Neural cell (in vitro differentiated cells): ENCODE results near the gene DPP6. TPM values are rescaled to one million over a fixed set of nuclear protein-coding genes. Genes with fewer than 3 reads are reported as not detected.

Experiments
- H2AFZ ChIP-seq: fragments of 200-600, 300-800 bp; sonication (generic), shearing (Covaris generic); 2 replicates; pipeline ENCODE4 v1.6.0; 2014; ENCODE audit warnings: low read depth, mild to moderate bottlenecking, antibody characterized with exemption, low read length, moderate library complexity
- H3F3A ChIP-seq: fragments of 200-600 bp; shearing (Covaris generic); 2 replicates; pipeline ENCODE4 v1.6.1; 2016; ENCODE audit warnings: mild to moderate bottlenecking, moderate library complexity, mixed read lengths, antibody characterized with exemption, low read length; ENCODE audit not compliant: insufficient read depth, poor library complexity, severe bottlenecking
- H3K27ac ChIP-seq: fragments of 200-600, 300-800 bp; sonication (generic), shearing (Covaris generic); 2 replicates; pipeline ENCODE4 v1.5.1; 2014; ENCODE audit warnings: mild to moderate bottlenecking, low read length, moderate library complexity
- H3K27me3 ChIP-seq: fragments of 300-800, 200-600 bp; sonication (generic), shearing (Covaris generic); 2 replicates; pipeline ENCODE4 v1.6.0; 2014; ENCODE audit warnings: mild to moderate bottlenecking, low read depth, low read length, moderate library complexity; ENCODE audit not compliant: insufficient read depth
- H3K36me3 ChIP-seq: fragments of 300-800, 200-600 bp; sonication (generic), shearing (Covaris generic); 2 replicates; pipeline ENCODE4 v1.5.1; 2014; ENCODE audit warnings: mild to moderate bottlenecking, antibody characterized with exemption, low read length, moderate library complexity; ENCODE audit not compliant: insufficient read depth
- H3K4me2 ChIP-seq: fragments of 300-800, 200-600 bp; sonication (generic), shearing (Covaris generic); 2 replicates; pipeline ENCODE4 v1.6.0; 2014; ENCODE audit warnings: mild to moderate bottlenecking, low read length
- H3K4me3 ChIP-seq: fragments of 300-800, 200-600 bp; sonication (generic), shearing (Covaris generic); 2 replicates; pipeline ENCODE4 v1.5.1; 2014; ENCODE audit warnings: mild to moderate bottlenecking, low read length, moderate library complexity
- H3K79me2 ChIP-seq: fragments of 200-600 bp; shearing (Covaris generic); replicated peaks from 2 replicates; pipeline ENCODE4 v1.6.0; 2014; ENCODE audit warnings: mild to moderate bottlenecking, low read length, moderate library complexity; ENCODE audit not compliant: insufficient read depth
- H3K9ac ChIP-seq: fragments of 300-800, 200-600 bp; sonication (generic), shearing (Covaris generic); 2 replicates; pipeline ENCODE4 v1.6.1; 2016; ENCODE audit warnings: mild to moderate bottlenecking, low read length, mixed read lengths
- H3K9me2 ChIP-seq: fragments of 200-600 bp; shearing (Covaris generic); 2 replicates; pipeline ENCODE4 v1.6.1; 2016; ENCODE audit warnings: mild to moderate bottlenecking, low read length, mixed read lengths; ENCODE audit not compliant: insufficient read depth
- H3K9me3 ChIP-seq: fragments of 200-600, 300-800 bp; sonication (generic), shearing (Covaris generic); 2 replicates; pipeline ENCODE4 v1.6.1; 2016; ENCODE audit warnings: mild to moderate bottlenecking, mixed run types, low read length, moderate library complexity, mixed read lengths
- H4K20me1 ChIP-seq: fragments of 200-600 bp; shearing (Covaris generic); 2 replicates; pipeline ENCODE4 v1.6.1; 2016; ENCODE audit warnings: mild to moderate bottlenecking, mixed run types; ENCODE audit not compliant: insufficient read depth
- EP300 ChIP-seq: fragments of 450-650 bp; conservative IDR thresholded peaks from 2 replicates; pipeline ENCODE4 v1.6.1; 2014; ENCODE audit warnings: antibody characterized with exemption, mild to moderate bottlenecking, moderate library complexity; ENCODE audit not compliant: poor library complexity, severe bottlenecking
- EZH2 ChIP-seq: fragments of 200-600, 300-800 bp; shearing (Covaris generic), sonication (generic); IDR thresholded peaks from 2 replicates; pipeline ENCODE4 v1.6.1; 2014; ENCODE audit warnings: antibody characterized with exemption, low read length, borderline replicate concordance, mild to moderate bottlenecking; ENCODE audit not compliant: insufficient read depth, poor library complexity, severe bottlenecking
- MXI1 ChIP-seq: fragments of 450-650 bp; conservative IDR thresholded peaks from 2 replicates; pipeline ENCODE4 v1.6.1; 2014; ENCODE audit warnings: antibody characterized with exemption, mild to moderate bottlenecking; ENCODE audit not compliant: poor library complexity, severe bottlenecking
- POLR2AphosphoS5 ChIP-seq: IDR thresholded peaks from 2 replicates; pipeline ENCODE4 v1.6.1; 2012
- RAD21 ChIP-seq: fragments of 450-650 bp; conservative IDR thresholded peaks from 2 replicates; pipeline ENCODE4 v1.6.1; 2014; ENCODE audit warnings: antibody characterized with exemption, mild to moderate bottlenecking, moderate library complexity
- SMC3 ChIP-seq: fragments of 450-650 bp; conservative IDR thresholded peaks from 2 replicates; pipeline ENCODE4 v1.6.1; 2014; ENCODE audit warnings: antibody characterized with exemption, mild to moderate bottlenecking, moderate library complexity; ENCODE audit not compliant: poor library complexity
- TAF1 ChIP-seq: IDR thresholded peaks from 2 replicates; pipeline ENCODE4 v1.6.1; 2012; ENCODE audit warnings: low read depth
- polyA plus RNA-seq: library from polyadenylated mRNA; depleted of rRNA; stranded (reverse); fragments of >200 nt; gene quantifications from 2 replicates; pipeline ENCODE4 v1.2.3, GENCODE V29; 2014
- TF ChIP-seq, protein P1 (sequence below): IDR thresholded peaks from 2 replicates; pipeline ENCODE4 v1.6.1; 2012; ENCODE audit warnings: borderline replicate concordance
- TF ChIP-seq, protein P2 (sequence below): fragments of 450-650 bp; IDR thresholded peaks from 2 replicates; pipeline ENCODE4 v1.5.1; 2014; ENCODE audit warnings: antibody characterized with exemption, mild to moderate bottlenecking, moderate library complexity; ENCODE audit not compliant: poor library complexity, severe bottlenecking

Gene DPP6
- polyA plus RNA-seq, 1 donor from 2014 or later: 20.4 TPM

DNA sequence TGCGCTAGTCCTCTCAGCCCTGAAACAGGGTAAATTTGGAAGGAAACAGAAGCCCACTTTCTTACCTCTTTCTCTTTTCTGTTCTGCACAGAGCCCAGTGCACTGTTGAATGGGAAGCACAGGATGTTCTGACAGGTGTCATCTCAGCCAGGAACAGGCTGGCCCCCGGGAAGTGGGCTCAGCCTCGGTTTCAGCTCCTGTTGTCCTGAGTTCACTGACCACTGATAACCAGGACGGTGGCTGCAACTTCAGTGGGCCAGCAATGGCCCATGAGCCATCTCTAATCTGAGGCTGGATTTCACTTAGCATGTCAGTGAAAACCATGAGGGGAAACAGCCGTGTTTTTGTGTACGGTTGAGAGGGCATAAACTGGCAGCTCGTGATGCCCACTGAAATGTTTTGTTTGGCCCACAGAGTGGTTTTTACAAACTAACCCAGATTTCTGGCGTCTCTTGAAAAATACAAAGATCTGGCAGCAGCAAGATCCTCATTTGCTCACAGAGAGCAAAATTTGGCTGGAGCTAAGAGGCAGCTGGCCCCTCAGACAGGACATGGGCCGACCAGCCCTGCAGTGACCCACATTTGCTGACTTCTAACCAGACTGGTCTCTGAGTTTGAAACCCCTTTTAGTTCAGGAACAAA lies 494.9 kb downstream of the DPP6 start:
- Histone ChIP-seq H3K27ac (no peak overlapping the region), H3K9ac (no peak overlapping the region)

DNA sequence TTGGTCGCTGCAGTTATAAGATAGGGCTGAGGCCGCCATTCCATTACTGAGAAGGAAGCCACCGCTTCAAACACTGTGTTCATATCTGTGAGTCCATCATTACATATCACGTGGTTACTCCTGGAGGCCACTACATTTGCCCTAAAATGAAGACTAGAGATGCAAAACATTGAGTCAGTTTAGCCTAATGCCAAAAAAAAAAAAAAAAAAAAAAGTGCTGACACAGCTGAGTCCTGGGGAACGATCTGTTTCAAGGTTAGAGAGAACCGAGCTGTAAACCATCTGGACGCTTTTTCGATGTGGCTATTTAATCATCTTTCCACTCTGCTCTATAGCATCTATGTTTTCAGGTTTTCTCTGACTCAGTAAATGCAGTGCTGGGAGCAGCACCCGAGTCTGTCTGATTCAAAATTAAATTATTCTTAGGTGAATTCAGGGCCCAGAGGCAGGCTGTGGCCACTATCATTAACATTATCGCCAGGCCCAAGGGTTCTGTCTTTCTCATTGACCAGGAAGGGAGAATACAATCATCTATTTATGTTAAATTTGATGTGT lies 501.6 kb downstream of the DPP6 start:
- no peak overlapping the region for H2AFZ ChIP-seq

More for the DNA sequence above, 494.9 kb downstream of the DPP6 start:
- H3K79me2 ChIP-seq: no peaks in the 10 kb centered on the region
- H3K4me3 ChIP-seq: no peak overlapping the region
- H2AFZ ChIP-seq: no peak overlapping the region
- no peaks in the 10 kb centered on the region for H3K36me3 ChIP-seq
- H3K9me2 ChIP-seq: no peaks in the 10 kb centered on the region
- H4K20me1 ChIP-seq: no peaks in the 10 kb centered on the region
- no peaks in the 10 kb centered on the region for H3F3A ChIP-seq
- no peaks in the 10 kb centered on the region for H3K27me3 ChIP-seq
- no peaks in the 10 kb centered on the region for H3K9me3 ChIP-seq
- TF ChIP-seq RAD21 (no peak), TAF1 (no peak), POLR2AphosphoS5 (no peak), EZH2 (no peak), EP300 (no peak), SMC3 (no peak), MXI1 (no peak)
- TF ChIP-seq, protein P1, sequence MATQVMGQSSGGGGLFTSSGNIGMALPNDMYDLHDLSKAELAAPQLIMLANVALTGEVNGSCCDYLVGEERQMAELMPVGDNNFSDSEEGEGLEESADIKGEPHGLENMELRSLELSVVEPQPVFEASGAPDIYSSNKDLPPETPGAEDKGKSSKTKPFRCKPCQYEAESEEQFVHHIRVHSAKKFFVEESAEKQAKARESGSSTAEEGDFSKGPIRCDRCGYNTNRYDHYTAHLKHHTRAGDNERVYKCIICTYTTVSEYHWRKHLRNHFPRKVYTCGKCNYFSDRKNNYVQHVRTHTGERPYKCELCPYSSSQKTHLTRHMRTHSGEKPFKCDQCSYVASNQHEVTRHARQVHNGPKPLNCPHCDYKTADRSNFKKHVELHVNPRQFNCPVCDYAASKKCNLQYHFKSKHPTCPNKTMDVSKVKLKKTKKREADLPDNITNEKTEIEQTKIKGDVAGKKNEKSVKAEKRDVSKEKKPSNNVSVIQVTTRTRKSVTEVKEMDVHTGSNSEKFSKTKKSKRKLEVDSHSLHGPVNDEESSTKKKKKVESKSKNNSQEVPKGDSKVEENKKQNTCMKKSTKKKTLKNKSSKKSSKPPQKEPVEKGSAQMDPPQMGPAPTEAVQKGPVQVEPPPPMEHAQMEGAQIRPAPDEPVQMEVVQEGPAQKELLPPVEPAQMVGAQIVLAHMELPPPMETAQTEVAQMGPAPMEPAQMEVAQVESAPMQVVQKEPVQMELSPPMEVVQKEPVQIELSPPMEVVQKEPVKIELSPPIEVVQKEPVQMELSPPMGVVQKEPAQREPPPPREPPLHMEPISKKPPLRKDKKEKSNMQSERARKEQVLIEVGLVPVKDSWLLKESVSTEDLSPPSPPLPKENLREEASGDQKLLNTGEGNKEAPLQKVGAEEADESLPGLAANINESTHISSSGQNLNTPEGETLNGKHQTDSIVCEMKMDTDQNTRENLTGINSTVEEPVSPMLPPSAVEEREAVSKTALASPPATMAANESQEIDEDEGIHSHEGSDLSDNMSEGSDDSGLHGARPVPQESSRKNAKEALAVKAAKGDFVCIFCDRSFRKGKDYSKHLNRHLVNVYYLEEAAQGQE: no peak
- TF ChIP-seq, protein P2, sequence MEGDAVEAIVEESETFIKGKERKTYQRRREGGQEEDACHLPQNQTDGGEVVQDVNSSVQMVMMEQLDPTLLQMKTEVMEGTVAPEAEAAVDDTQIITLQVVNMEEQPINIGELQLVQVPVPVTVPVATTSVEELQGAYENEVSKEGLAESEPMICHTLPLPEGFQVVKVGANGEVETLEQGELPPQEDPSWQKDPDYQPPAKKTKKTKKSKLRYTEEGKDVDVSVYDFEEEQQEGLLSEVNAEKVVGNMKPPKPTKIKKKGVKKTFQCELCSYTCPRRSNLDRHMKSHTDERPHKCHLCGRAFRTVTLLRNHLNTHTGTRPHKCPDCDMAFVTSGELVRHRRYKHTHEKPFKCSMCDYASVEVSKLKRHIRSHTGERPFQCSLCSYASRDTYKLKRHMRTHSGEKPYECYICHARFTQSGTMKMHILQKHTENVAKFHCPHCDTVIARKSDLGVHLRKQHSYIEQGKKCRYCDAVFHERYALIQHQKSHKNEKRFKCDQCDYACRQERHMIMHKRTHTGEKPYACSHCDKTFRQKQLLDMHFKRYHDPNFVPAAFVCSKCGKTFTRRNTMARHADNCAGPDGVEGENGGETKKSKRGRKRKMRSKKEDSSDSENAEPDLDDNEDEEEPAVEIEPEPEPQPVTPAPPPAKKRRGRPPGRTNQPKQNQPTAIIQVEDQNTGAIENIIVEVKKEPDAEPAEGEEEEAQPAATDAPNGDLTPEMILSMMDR: no peak
- no peak overlapping the region for H3K4me2 ChIP-seq

More for the DNA sequence above, 501.6 kb downstream of the DPP6 start:
- TF ChIP-seq, protein P2: no peak
- TF ChIP-seq EZH2: no peak
- no peak for TF ChIP-seq SMC3
- no peak for TF ChIP-seq RAD21
- TF ChIP-seq MXI1: no peak
- TF ChIP-seq POLR2AphosphoS5: no peak
- TF ChIP-seq TAF1: no peak
- TF ChIP-seq EP300: no peak
- Histone ChIP-seq H3K9ac (no peak overlapping the region), H3K79me2 (no peaks in the 10 kb centered on the region), H3K27ac (no peak overlapping the region), H3K27me3 (no peaks in the 10 kb centered on the region), H3K9me2 (no peaks in the 10 kb centered on the region), H3F3A (no peaks in the 10 kb centered on the region), H3K4me2 (no peak overlapping the region), H3K9me3 (no peaks in the 10 kb centered on the region), H4K20me1 (no peaks in the 10 kb centered on the region), H3K4me3 (no peak overlapping the region), H3K36me3 (no peaks in the 10 kb centered on the region)
